Calu3 (cell line): ENCODE results near the gene MARK3. TPM values are rescaled to one million over a fixed set of nuclear protein-coding genes. Genes with fewer than 3 reads are reported as not detected.
A peak's percentile ranks its signal among the peaks of the same experiment; 100 is the strongest.

ENCODE experiments used
- BruUV-seq: library from RNA; stranded (reverse); fragments of 400-500 nt; replicated peaks from 2 replicates; lab custom pipeline; 2021; lab: Mats Ljungman, UMichigan
- CTCF ChIA-PET: fragments of 300-600 bp; sonication (Branson Sonifier 250); formaldehyde crosslinking; loops from one replicate; lab custom pipeline; 2022; ENCODE audit warnings: antibody characterized with exemption; lab: Charles Lee
- DNase-seq: peaks from one replicate; pipeline ENCODE4 v3.0.0; 2022
- H3K27ac Mint-ChIP-seq: one replicate; pipeline ENCODE4 v1.8.0; 2022; ENCODE audit warnings: mixed read lengths; ENCODE audit not compliant: unreplicated experiment
- H3K27me3 Mint-ChIP-seq: one replicate; pipeline ENCODE4 v1.8.0; 2022; ENCODE audit warnings: mixed read lengths; ENCODE audit not compliant: unreplicated experiment
- H3K36me3 Mint-ChIP-seq: one replicate; pipeline ENCODE4 v1.8.0; 2022; ENCODE audit warnings: mild to moderate bottlenecking, moderate library complexity, mixed read lengths; ENCODE audit not compliant: insufficient read depth, unreplicated experiment
- H3K4me1 Mint-ChIP-seq: one replicate; pipeline ENCODE4 v1.8.0; 2022; ENCODE audit warnings: mild to moderate bottlenecking, low read depth, mixed read lengths; ENCODE audit not compliant: unreplicated experiment
- H3K4me3 Mint-ChIP-seq: one replicate; pipeline ENCODE4 v1.8.0; 2022; ENCODE audit warnings: mild to moderate bottlenecking, low read depth, moderate library complexity, mixed read lengths; ENCODE audit not compliant: unreplicated experiment
- H3K9me3 Mint-ChIP-seq: one replicate; pipeline ENCODE4 v1.8.0; 2022; ENCODE audit warnings: low read depth, mixed read lengths; ENCODE audit not compliant: unreplicated experiment
- CTCF ChIP-seq: fragments of 200-600 bp; IDR thresholded peaks from one replicate; pipeline ENCODE4 v1.8.0; 2022; ENCODE audit warnings: antibody characterized with exemption; ENCODE audit not compliant: unreplicated experiment
- intact Hi-C: fragments of 100-400 bp; cut with micrococcal nuclease; formaldehyde crosslinking; loops from one replicate; pipeline ENCODE4 v1.10.0; 2022; ENCODE audit not compliant: unreplicated experiment
- total RNA-seq: library from RNA; stranded (reverse); gene quantifications from 2 replicates; pipeline ENCODE4 v1.2.3, GENCODE V29; 2022

MARK3 gene
- total RNA-seq, 1 experiment from 2014 or later = 76.0 TPM

GRCh38 chr14:103367995-103368394 lies 17.2 kb upstream of the MARK3 start:
- no peak overlapping the region for H3K27ac Mint-ChIP-seq
- no peaks in the 10 kb centered on the region for H3K36me3 Mint-ChIP-seq
- CTCF ChIA-PET = interaction anchor here (1.4 kb wide), 1 partner anchor 10 kb away, joined by 3 read pairs; no protein-coding TSS in a partner anchor
- H3K27me3 Mint-ChIP-seq = no peaks in the 10 kb centered on the region
- intact Hi-C loops = no loop called here
- H3K4me3 Mint-ChIP-seq = no peak overlapping the region
- peaks cover 10% of the 10 kb centered on the region for H3K4me1 Mint-ChIP-seq
- no TSS peak for BruUV-seq
- no peak for TF ChIP-seq CTCF
- DNase-seq = no peak
- H3K9me3 Mint-ChIP-seq = peaks cover 9% of the 10 kb centered on the region

GRCh38 chr14:103370087-103370486 lies 15.1 kb upstream of the MARK3 start:
- Mint-ChIP-seq H3K4me3 (no peak overlapping the region), H3K4me1 (peaks cover 10% of the 10 kb centered on the region), H3K9me3 (peaks cover 3% of the 10 kb centered on the region), H3K36me3 (no peaks in the 10 kb centered on the region), H3K27ac (no peak overlapping the region), H3K27me3 (no peaks in the 10 kb centered on the region)
- no peak for DNase-seq
- CTCF ChIA-PET = interaction anchor here (0.7 kb wide), 2 partner anchors 14 to 62 kb away, joined by 3 read pairs; no protein-coding TSS in a partner anchor
- no peak for TF ChIP-seq CTCF
- intact Hi-C loops = no loop called here
- no TSS peak for BruUV-seq

- Mint-ChIP-seq H3K27ac (no peak overlapping the region), H3K9me3 (no peaks in the 10 kb centered on the region), H3K4me1 (peaks cover 10% of the 10 kb centered on the region), H3K36me3 (no peaks in the 10 kb centered on the region), H3K4me3 (peak overlapping the region; percentile 24), H3K27me3 (no peaks in the 10 kb centered on the region)
- TF ChIP-seq CTCF = no peak
- CTCF ChIA-PET = interaction anchor here (0.7 to 1.1 kb wide), 3 partner anchors 17 to 453 kb away, joined by 3 to 10 read pairs (median 10); no protein-coding TSS in a partner anchor
- BruUV-seq = no TSS peak
- DNase-seq = no peak
- intact Hi-C loops = no loop called here
These were observed 13.2 kb upstream of the MARK3 start for GRCh38 chr14:103372017-103372416.

GRCh38 chr14:103372552-103373304 lies 12.5 kb upstream of the MARK3 start:
- Mint-ChIP-seq H3K4me1 (peaks cover 10% of the 10 kb centered on the region), H3K27me3 (no peaks in the 10 kb centered on the region), H3K9me3 (no peaks in the 10 kb centered on the region), H3K4me3 (peak overlapping the region; percentile 24), H3K27ac (no peak overlapping the region), H3K36me3 (no peaks in the 10 kb centered on the region)
- DNase-seq = peak; percentile 68
- no TSS peak for BruUV-seq
- CTCF ChIA-PET = interaction anchor here (0.6 to 1.3 kb wide), 8 partner anchors 12 to 1276 kb away, joined by 3 to 10 read pairs (median 5); no protein-coding TSS in a partner anchor
- intact Hi-C loops = no loop called here
- TF ChIP-seq CTCF = no peak
